Activated CD8-positive, alpha-beta memory T cell treated with anti-CD3 and anti-CD28 coated beads, Interleukin-2, amount 50 U/mL, for 24 hours (primary cell): ENCODE results near the gene HUNK.

Source experiments
- DNase-seq: peaks from one replicate; pipeline ENCODE4 v3.0.0-alpha.2; 2020; ENCODE audit errors: extremely low read depth

HUNK gene

DNA sequence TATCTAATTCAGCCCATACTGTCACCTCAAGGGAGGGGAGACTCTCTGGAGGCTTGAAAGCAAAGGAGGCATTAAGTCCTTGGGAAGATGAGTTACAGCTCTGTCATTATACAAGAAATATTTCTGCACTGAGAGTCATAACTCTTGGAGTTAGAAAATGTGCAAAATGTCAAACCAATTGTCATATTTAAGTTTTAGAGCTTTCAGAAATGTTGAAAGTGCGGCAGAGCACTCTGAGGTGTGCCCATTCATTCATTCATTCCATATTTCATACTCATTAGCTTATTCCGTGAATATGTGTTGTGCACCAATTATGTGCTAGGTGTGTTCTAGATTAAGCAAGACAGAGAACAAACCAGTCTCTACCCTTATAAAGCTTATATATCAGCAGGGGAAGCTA lies 87.1 kb downstream of the HUNK start:
- no peak for DNase-seq

DNA sequence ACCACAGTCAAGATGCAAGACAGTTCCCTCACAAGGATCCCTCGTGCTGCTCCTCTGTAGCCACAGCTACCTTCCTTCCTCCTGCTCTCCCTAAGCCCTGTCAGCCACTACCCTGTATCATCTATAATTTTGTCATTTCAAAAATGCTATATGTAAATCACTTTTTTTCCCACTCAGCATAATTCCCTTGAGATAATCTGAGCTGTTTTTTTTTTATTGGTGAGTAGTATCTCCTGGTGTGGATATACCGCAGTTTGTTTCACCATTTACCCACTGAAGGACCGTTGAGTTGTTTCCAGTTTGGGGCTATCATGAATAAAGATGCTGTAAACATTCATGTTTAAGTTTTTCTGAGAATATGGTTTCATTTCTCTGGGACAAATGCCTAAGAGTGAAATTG lies 88.2 kb downstream of the HUNK start:
- DNase-seq: no peak

DNA sequence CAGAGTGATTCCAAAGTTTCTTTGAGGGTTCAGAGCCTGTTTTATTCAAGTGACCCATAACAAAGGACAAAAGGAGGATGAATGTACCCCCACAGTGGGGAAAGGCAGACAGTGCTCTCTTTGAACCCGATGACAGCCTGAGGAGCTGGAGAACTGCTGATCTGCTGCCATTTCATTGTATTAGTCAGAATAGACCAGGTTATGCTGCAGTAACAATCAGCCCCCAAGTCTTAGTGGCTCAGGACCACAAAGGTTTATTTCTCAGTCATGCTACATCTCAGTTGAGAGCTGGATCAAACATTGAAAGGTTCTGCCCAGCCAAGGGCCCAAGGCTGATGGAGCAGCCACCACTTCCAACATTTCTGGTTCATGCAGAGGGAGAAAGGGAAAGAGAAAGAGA lies 88.9 kb downstream of the HUNK start:
- no peak for DNase-seq

DNA sequence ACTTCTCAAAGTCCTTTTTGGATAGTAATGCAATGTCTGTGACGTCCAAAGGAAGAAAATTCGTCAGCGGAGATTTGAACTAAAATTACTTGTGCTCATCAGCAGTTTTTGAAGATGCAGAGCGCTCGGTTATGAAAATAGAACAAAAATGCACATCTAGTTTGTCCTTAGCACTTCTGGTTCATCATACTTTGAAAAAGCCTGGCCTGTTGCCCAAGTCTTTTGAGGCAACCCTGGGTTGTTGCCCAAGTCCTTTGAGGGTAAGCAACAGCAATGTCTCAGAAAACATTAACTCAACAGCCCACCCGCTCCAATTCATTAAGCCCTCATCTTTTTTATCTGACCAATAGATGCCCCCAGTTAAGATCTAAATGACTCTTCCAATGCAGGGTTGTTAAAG lies 91.9 kb downstream of the HUNK start:
- DNase-seq: no peak

DNA sequence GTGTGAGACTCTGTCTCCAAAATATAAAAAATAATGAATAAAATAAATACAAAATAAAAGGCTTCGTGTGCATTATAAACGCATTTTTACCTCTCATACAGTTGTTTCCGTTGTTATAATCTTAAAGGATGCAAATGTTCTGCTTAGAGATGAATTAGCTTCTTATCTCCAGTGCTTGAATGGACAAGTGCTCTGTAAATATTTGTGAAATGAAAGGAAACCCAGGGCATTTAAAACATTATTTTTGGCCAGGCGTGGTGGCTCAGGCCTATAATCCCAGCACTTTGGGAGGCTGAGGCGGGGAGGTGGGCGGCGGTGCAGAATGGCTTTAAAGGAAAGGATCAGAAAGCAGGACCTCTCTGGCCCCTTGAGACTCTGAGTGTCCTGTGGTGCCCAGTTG lies 94.5 kb downstream of the HUNK start:
- DNase-seq: no peak

DNA sequence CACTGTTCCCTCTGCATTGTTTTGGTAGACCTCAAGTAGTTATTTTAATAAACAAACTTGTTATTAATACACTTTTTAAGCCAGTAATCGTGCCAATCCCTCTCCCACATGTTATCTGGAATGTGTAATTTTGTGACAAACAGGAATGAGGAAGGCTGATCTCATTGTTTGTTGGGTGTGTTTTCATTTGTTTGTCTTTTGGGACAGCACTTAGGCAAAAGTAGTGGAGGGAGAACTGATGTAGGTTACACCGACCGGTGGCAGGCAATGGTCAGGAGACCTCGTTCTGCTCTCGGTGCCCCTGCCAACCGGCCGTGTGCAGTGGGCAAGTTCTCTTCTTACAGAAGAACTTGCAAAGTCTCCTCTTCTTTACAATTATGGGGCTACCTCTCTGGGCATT lies 99.8 kb downstream of the HUNK start:
- DNase-seq: no peak

DNA sequence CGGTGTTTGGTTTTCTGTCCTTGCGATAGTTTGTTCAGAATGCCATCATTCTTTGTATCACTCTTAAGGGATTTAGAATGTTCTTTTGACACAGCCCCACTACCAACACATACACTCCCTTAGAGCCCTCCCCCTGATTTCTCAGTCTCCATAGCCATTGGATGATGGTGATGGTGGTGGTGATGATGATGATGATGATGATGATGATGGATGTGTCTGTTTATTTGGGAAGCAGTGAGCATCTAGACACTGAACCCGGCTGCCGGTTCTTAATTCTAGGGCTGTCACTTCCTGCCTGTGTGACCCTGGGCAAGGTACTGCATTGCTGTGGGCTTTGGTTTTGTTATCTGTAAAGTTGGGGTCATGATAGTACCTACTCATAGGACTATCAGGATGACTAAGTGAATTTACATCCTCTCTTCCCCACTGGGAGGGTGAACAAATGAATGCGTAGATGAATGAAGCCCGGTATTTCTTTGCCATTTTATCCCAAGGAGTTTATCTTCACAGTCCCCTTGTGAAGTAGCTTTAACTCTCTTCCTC lies 100.7 kb downstream of the HUNK start:
- no peak for DNase-seq

DNA sequence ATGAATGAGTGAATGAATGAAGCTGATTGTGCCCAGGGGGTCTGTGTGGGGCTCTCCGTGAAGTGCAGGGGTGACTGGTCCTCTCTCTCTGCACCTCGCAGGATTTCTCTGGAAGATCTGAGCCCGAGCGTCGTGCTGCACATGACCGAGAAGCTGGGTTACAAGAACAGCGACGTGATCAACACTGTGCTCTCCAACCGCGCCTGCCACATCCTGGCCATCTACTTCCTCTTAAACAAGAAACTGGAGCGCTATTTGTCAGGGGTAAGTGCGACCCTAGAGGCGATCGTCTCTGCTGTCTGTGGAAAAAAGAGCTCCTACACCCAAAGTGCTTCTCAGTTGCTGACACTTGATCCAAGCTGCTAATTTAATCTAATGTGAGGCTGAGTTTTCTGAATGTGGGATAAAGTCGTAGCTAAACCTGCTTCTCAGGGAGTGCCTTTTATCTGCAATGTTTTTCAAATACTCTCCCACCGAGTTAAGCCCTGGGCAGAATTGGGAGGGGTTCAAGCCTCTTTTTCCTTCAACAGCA lies 101.7 kb downstream of the HUNK start:
- no peak for DNase-seq

DNA sequence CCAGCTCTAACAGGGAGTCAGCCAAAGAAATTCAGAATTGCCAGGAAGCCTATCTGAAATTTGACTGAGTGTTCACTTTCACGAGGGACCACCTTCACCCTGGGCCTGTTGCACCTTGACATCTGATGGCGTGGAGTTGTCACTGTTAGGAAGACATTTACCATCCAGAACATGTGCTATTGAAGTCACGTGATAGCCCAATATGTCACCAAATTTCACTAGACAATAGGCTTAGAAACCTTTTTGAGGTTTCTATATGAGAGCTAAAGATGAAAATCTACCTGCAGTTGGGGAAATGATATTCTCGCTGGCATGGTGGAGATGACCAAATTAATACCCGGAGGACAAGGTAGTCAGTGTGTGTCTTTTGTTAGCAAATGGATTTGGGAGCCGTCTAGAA lies 102.7 kb downstream of the HUNK start:
- no peak for DNase-seq

DNA sequence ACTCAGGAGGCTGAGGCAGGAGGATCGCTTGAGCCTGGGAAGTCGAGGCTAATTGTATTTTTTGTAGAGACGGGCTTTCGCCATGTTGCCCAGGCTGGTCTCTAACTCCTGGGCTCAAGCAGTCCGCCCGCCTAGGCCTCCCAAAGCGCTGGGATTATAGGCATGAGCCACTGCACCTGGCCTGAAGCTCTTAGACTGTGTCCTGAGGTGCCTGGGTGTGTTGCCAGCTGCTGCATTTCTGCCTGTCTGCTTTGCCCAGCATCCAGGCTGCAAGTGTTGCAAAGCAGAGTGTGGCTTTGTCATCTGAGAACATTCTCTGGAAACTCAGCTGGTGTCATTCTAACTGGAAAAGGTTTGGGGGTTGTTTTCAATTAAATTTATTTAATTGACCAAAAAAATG lies 105.0 kb downstream of the HUNK start:
- no peak for DNase-seq

DNA sequence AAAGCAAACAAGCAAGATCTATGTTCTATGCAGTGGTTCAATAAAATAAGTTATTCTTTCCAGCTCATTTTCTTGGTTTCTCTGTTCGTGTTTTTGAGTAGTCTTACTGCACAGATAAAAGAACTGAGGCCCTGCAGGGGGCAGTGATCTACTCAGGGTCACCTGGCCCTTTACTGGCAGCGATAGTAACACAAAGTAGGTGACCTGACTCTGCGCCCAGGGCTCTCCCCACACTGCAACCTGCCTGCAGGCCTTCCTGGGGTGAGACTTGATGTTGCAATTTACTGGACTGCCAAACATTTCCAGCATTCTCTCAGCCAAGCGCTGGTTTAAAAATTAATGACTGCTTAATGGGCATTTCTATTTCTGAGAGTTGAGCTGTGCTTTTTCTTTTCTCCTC lies 110.3 kb downstream of the HUNK start:
- DNase-seq: no peak

DNA sequence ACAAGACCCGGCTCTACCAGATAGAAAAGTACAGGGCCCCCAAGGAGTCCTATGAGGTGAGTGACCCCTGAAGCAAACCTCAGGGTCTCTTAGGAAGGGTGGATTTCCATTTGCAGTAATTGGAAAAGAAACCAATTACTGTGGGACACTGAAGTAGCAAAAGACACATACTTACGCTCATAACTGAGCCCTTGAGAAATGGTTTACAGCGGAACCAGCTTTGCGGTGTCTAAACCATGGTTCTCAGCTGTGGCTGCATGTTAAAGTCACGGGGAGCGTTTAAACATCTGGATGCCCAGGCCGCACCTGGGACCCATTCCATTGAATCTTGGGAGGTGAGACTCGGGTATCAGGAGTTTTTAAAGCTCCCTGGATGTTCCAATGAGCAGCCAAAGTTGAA lies 110.7 kb downstream of the HUNK start:
- DNase-seq: no peak

DNA sequence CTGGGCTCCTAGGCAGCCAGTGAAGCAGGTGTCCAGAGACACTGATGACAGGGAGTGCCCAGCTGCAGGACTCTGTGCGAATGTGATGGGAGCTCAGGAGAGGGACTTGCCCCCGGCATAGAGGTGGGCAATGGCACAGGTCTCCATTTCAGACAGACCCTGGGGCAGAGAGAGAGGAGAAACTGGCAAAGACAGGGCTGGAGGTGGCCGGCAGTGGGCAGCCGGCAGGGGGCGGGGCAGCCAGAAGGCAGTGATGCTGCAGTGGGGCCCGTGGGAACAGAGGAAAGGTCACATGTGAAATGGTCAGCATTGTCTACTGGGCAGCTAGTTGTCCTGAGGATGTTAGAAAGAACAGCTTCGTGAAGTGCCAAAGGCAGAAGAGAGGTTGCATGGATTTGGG lies 112.6 kb downstream of the HUNK start:
- no peak for DNase-seq

DNA sequence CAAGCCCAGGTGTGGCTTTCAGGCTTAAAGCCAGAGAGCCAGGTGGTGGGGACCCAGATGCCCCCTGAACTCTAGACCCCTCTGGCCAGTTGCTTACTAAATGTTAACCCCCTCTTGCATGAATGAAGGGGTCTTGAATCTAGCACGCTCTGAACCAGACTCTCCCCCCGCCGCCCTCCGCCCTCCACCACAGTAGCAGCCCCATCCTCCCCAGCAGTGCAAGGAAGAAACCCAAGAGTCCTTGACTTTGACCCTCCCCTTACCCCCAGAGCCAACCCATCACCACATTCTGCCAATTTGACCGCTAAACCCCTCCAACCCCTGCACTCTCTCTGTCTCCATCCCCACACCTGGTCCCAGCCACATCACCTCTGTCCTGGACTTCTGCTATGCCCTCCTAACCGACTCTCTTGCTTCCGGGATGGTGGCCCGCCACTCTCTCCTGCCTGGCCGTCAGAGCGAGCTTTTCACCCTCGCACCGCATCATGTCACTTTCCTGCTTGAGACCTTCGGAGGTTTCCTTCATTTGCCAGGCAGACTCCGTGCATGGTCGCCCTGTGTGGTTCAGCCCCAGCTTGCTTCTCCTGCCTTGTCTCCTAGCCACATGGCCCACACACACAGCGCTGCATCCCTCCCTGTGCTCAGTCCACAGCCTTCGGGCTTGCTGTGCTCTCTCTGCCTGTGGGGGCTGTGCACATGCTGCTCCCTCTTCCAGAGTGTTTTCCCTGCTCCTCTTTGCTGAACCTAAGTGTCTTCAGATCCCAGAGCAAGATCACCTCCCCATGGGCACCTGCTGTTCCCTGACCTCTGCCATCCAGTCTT lies 113.4 kb downstream of the HUNK start:
- no peak for DNase-seq

DNA sequence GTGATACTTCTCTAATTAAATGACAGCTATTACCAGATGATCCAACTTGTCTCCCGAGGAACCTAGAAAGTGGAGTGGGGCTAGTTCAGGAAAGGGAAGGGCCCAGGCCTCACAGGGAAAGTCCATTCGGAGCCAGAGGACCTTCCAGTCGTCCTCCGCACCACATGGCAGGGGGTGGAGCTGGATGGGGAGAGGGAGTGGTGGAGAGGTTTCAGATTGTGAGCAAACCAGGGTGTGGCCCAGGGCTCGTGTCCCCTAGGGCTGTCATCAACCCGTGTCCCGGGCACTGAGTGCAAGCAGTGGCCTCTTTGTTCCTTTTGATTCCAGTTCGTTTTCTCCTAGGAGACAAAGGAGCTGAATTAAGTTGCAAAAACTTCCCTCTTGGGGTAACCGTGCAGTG lies 114.9 kb downstream of the HUNK start:
- DNase-seq: no peak

DNA sequence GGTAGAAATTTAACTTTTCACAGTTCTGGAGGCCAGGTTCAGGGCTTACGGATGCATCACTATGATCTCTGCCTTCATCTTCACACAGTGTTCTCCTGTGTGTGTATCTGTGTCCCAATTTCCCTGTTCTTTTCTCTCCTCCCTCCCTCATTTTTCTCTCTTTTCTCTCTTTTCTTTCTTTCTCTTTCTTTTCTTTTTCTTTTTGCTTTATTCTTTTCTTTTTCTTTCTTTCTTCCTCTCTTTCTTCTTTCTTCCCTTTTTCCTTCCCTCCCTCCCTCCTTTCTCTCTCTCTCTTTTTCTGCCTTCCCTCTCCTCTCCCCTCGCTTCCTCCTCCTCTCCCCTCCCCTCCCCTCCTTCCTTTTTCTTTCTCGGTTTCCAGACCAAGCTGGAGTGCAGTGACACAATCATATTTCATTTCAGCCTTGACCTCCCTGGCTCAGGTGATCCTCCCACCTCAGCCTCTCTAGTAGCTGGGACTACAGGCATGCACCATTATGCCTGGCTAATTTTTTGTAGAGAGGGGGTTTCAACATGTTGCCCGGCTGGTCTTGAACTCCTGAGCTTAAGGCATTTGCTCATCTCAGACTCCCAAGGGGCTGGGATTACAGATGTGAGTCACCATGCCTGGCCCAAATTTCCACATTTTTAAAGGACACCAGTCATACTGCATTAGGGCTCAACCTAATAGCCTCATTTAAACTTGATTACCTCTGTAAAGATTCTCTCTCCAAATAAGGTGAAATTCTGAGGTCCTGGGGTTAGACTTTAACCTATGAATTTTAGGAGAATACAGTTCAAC lies 115.9 kb downstream of the HUNK start:
- DNase-seq: no peak

DNA sequence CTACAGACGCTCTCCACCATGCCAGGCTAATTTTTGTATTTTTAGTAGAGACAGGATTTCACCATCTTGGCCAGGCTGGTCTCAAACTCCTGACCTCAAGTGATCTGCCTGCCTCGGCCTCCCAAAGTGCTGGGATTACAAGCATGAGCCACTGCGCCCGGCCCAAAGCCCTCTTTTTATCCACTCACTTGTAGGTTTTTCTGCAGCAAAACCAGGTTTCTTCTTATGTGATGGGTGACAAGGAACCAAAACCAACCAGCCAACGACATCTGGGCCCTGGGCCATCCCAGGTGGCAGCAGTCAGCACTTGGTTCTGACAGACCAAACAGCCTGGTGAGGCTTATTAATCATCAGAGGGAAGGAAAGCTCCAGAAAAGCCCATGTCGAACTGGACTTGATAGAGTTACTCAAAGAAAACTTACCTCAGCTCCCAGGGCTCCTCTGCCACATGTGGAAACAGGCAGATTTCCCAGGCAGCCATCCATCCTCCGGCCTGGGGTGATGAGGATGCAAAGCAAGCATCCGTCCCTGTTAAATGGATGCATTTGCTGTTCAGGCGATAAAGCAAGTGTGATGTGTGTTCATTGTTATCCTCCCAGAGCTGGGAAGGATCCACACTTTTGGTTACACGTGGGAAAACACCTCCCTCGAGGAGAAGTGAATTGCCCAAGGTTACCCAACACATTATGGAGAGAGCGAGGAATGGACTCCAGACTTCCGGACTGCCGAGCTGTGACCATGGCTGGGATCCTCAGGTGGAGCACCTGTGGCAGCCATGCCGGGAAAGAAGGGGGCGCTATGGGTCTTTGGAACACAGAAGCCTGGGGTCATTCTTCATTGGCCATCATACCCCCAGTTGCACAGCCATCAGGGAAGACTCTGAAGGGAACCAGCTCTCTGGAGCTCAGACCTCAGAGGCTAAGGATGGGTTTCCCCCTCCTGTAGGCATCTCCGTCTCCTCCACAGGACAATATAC lies 118.8 kb downstream of the HUNK start:
- no peak for DNase-seq

DNA sequence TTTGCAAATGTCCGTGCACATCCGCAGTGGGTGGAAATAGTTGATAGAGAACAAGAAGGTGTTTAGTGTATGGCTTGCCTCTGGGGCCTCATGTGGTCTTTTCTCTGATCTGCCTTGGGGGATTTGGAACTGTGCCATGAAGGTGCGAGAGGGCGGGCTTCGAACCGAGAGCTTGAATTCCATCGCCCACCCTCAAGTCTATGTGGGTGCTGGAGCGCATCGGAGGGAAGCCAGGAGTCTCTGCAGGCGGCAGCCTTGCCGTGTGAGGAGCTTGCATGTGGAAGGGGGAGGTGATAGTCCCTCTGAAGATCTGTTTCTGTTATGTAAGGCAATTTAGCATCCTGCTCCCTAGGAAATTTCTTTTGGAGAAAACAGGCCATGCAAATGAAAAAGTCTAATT lies 119.6 kb downstream of the HUNK start:
- DNase-seq: no peak

DNA sequence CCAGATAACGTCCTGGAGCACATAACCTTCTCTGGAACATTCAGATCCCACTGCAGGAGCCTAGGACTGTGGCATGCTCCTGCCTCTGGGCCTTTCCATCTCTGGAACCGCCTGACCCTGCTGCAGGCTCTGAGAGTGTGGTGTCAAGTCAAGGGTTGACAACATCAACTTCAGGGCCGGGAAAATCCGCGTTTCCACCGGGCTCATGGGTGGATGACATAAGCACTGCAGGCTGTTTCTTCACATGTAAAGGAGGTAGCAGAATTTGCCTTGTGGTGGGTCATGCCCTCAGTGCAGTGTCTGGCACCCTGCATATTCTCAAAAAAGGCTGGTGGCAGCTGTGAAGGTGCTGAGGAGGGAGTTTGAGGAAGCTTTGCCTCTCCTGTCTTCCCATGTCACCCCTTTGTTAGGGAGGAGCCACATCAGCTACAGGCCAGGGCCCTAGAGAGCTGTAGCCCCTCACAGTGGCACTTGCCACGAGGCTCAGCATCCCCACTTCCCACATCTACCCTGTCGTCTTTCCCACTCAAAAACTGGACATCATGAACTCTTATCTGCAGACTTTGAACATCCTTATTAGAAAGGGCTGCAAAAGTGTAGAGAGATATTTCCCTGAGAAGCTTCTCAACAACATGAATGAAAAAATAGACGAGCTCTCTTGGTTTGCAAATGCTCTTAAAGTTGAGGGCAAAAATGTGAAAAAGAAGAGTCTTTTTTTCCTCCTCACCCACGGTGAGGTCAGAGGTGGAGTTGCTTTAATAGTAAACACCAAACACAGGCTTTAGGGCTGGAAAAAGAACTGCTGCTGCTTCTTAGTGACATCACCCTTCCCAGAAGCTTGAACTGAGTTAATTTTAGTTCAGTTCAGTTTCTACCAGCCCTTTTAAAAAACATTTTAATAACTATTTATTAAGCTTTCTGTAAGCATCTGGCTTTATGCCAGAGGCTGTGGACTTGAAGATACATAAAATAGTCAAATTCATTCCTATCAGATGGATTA lies 121.3 kb downstream of the HUNK start:
- DNase-seq: no peak

DNA sequence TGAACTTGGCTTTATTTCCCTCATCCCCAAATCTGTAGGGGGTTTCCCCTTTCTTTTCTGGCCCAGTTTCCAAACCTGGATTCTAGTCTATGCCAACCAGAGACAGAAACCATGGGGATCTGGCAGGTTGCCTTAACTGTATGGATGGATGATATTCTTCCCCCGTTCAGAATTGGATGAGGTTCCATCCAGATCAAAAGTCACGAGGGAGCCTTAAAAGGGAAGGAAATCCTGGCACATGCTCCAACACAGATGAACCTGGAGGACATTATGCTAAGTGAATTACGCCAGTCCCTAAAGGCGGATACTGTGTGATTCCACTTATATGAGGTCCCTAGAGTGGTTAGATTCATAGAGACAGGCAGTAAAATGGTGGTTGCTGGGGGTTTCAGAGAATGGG lies 124.4 kb downstream of the HUNK start:
- DNase-seq: no peak
